ENCODE data around the gene DLG2.
"Not testable (repeated sequence)": the region's sequence is repeated elsewhere in the genome, so short reads cannot be mapped to it uniquely, and the experiment has no call there.

The DLG2 gene

GRCh38 chr11:83467837-83468236 is 2159.3 kb downstream of the DLG2 start:
- no peaks in the 10 kb centered on the region for H3K9me3 ChIP-seq (ENCODE audit: control insufficient read depth, insufficient read depth, low read depth, low read length)
- H3K27ac ChIP-seq (ENCODE audit: low read depth, low read length): no peak overlapping the region
- H3K4me3 ChIP-seq (ENCODE audit: low read depth, low read length): no peak overlapping the region
- H3K36me3 ChIP-seq (ENCODE audit: control insufficient read depth, insufficient read depth, low read length): no peaks in the 10 kb centered on the region
- H3K4me1 ChIP-seq (ENCODE audit: control insufficient read depth, insufficient read depth, low read length): no peaks in the 10 kb centered on the region
- H3K9ac ChIP-seq (ENCODE audit: low read length): no peak overlapping the region
- no peaks in the 10 kb centered on the region for H3K27me3 ChIP-seq (ENCODE audit: control insufficient read depth, insufficient read depth, low read length)

DNA sequence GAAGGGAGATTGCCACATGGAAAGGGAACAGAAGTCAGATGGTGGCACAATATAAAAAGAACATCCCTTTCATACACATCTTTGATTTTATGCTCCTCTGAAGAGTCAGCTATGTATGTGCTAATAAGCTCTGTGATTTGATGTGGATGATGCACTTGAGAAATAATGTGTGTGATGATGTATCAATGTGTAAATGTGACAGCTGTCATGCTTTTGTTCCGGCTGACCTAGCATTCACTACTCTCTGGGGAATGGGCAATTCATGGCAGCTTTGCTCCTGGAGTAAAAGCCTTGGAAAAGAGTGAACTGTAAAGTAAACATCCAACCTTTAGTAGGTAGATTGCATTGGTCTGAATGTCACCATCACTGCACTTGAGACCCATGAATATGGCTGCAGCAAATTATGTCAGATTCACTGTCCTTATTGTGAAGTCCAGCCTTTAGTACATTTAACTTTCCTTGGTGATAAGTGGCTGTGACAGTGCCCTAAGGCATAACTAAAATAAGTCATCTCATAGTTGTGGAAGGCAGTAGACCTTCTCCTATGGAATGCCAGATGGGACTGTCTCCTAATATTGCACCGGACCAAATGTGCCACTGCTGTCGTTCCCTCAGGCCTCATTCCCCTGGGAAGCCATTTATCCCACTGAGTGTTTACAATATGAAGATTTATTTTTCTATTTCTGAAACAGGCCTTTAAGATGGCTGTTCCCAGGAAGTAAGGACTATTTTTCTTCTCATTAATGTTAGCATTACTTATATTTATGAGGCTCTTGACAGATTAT is 2162.8 kb downstream of the DLG2 start:
- no peak overlapping the region for H3K9ac ChIP-seq (ENCODE audit: low read length)
- no peak overlapping the region for H3K27ac ChIP-seq (ENCODE audit: low read depth, low read length)
- no peaks in the 10 kb centered on the region for H3K4me1 ChIP-seq (ENCODE audit: control insufficient read depth, insufficient read depth, low read length)
- H3K4me3 ChIP-seq (ENCODE audit: low read depth, low read length): no peak overlapping the region
- H3K27me3 ChIP-seq (ENCODE audit: control insufficient read depth, insufficient read depth, low read length): no peaks in the 10 kb centered on the region
- H3K36me3 ChIP-seq (ENCODE audit: control insufficient read depth, insufficient read depth, low read length): no peaks in the 10 kb centered on the region
- H3K9me3 ChIP-seq (ENCODE audit: control insufficient read depth, insufficient read depth, low read depth, low read length): no peaks in the 10 kb centered on the region

- Histone ChIP-seq H3K4me1 (ENCODE audit: control insufficient read depth, insufficient read depth, low read length) (peaks cover 9% of the 10 kb centered on the region; the same call in 1 of the 2 replicates), H3K36me3 (ENCODE audit: control insufficient read depth, insufficient read depth, low read length) (no peaks in the 10 kb centered on the region), H3K27ac (ENCODE audit: low read depth, low read length) (no peak overlapping the region), H3K27me3 (ENCODE audit: control insufficient read depth, insufficient read depth, low read length) (no peaks in the 10 kb centered on the region), H3K4me3 (ENCODE audit: low read depth, low read length) (no peak overlapping the region), H3K9me3 (ENCODE audit: control insufficient read depth, insufficient read depth, low read depth, low read length) (no peaks in the 10 kb centered on the region), H3K9ac (ENCODE audit: low read length) (no peak overlapping the region)
These were observed 2167.3 kb downstream of the DLG2 start for GRCh38 chr11:83459798-83460197.

- no peak overlapping the region for H3K9ac ChIP-seq (ENCODE audit: low read length)
- H3K4me1 ChIP-seq (ENCODE audit: control insufficient read depth, insufficient read depth, low read length): peaks cover 9% of the 10 kb centered on the region; the same call in 1 of the 2 replicates
- no peak overlapping the region for H3K27ac ChIP-seq (ENCODE audit: low read depth, low read length)
- H3K27me3 ChIP-seq (ENCODE audit: control insufficient read depth, insufficient read depth, low read length): no peaks in the 10 kb centered on the region
- no peaks in the 10 kb centered on the region for H3K9me3 ChIP-seq (ENCODE audit: control insufficient read depth, insufficient read depth, low read depth, low read length)
- no peak overlapping the region for H3K4me3 ChIP-seq (ENCODE audit: low read depth, low read length)
- H3K36me3 ChIP-seq (ENCODE audit: control insufficient read depth, insufficient read depth, low read length): no peaks in the 10 kb centered on the region
These were observed 2170.6 kb downstream of the DLG2 start for GRCh38 chr11:83456566-83456965.

- H3K36me3 ChIP-seq (ENCODE audit: control insufficient read depth, insufficient read depth, low read length): no peaks in the 10 kb centered on the region
- no peak overlapping the region for H3K27ac ChIP-seq (ENCODE audit: low read depth, low read length)
- H3K4me1 ChIP-seq (ENCODE audit: control insufficient read depth, insufficient read depth, low read length): peaks cover 9% of the 10 kb centered on the region; the same call in 1 of the 2 replicates
- H3K4me3 ChIP-seq (ENCODE audit: low read depth, low read length): no peak overlapping the region
- no peaks in the 10 kb centered on the region for H3K27me3 ChIP-seq (ENCODE audit: control insufficient read depth, insufficient read depth, low read length)
- no peaks in the 10 kb centered on the region for H3K9me3 ChIP-seq (ENCODE audit: control insufficient read depth, insufficient read depth, low read depth, low read length)
- H3K9ac ChIP-seq (ENCODE audit: low read length): no peak overlapping the region
These were observed 2171.1 kb downstream of the DLG2 start for GRCh38 chr11:83456075-83456474.

- Histone ChIP-seq H3K4me1 (ENCODE audit: control insufficient read depth, insufficient read depth, low read length) (peaks cover 9% of the 10 kb centered on the region; the same call in 1 of the 2 replicates), H3K4me3 (ENCODE audit: low read depth, low read length) (no peak overlapping the region), H3K36me3 (ENCODE audit: control insufficient read depth, insufficient read depth, low read length) (no peaks in the 10 kb centered on the region), H3K27me3 (ENCODE audit: control insufficient read depth, insufficient read depth, low read length) (no peaks in the 10 kb centered on the region), H3K9me3 (ENCODE audit: control insufficient read depth, insufficient read depth, low read depth, low read length) (no peaks in the 10 kb centered on the region), H3K27ac (ENCODE audit: low read depth, low read length) (no peak overlapping the region), H3K9ac (ENCODE audit: low read length) (no peak overlapping the region)
These were observed 2171.8 kb downstream of the DLG2 start for GRCh38 chr11:83455356-83455755.

DNA sequence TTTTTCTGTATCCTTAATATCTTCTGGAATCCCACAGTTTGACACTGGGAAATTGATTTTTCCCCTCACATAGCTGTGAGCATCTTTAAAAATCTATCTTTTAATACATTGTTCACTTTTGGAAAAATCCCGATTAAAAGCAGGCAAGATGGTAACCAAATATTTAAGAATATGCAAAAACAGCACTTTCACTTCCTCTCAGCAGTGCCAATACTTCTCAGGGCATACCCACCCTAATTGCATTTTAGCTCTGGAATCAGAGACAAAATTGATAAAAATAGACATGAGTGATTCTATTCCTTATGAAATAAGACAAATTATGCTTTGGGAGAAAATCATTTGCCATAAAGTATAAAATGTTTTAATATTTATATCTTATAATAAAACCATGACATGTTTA is 2172.5 kb downstream of the DLG2 start:
- Histone ChIP-seq H3K27me3 (ENCODE audit: control insufficient read depth, insufficient read depth, low read length) (no peaks in the 10 kb centered on the region), H3K4me1 (ENCODE audit: control insufficient read depth, insufficient read depth, low read length) (peaks cover 9% of the 10 kb centered on the region; the same call in 1 of the 2 replicates), H3K4me3 (ENCODE audit: low read depth, low read length) (no peak overlapping the region), H3K27ac (ENCODE audit: low read depth, low read length) (no peak overlapping the region), H3K9me3 (ENCODE audit: control insufficient read depth, insufficient read depth, low read depth, low read length) (no peaks in the 10 kb centered on the region), H3K36me3 (ENCODE audit: control insufficient read depth, insufficient read depth, low read length) (no peaks in the 10 kb centered on the region), H3K9ac (ENCODE audit: low read length) (no peak overlapping the region)

DNA sequence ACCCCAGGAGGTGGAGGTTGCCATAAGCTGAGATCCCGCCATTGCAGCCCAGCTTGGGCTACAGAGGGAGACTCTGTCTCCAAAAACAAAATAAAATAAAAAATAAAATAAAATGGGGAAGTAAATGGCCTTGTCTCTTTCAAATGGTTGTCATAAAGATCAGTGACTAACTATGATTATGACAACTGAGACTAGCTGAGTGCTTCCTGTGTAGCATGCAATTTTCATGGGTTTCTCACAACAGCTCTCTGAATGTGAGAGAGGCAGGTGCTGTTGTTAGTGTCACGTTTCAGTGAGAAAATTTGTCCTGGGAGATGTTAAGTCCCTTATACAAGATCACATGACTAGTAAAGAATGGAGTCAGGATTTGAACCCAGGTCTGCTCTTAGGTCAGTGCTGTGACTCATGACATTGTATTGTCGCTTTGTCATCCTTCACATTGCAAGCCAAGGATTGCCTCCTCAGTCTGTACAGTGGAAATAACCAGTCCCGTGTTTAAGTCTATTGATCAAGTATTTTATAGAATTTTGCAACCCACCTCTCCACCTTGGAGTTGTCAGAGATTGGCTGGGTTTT is 2177.7 kb downstream of the DLG2 start:
- H3K4me1 ChIP-seq (ENCODE audit: control insufficient read depth, insufficient read depth, low read length): no peaks in the 10 kb centered on the region; the same call in 1 of the 2 replicates
- H3K4me3 ChIP-seq (ENCODE audit: low read depth, low read length): no peak overlapping the region
- peaks cover 9% of the 10 kb centered on the region; the same call in 1 of the 2 replicates for H3K9me3 ChIP-seq (ENCODE audit: control insufficient read depth, insufficient read depth, low read depth, low read length)
- H3K27me3 ChIP-seq (ENCODE audit: control insufficient read depth, insufficient read depth, low read length): no peaks in the 10 kb centered on the region
- no peaks in the 10 kb centered on the region for H3K36me3 ChIP-seq (ENCODE audit: control insufficient read depth, insufficient read depth, low read length)
- no peak overlapping the region for H3K27ac ChIP-seq (ENCODE audit: low read depth, low read length)
- no peak overlapping the region for H3K9ac ChIP-seq (ENCODE audit: low read length)

DNA sequence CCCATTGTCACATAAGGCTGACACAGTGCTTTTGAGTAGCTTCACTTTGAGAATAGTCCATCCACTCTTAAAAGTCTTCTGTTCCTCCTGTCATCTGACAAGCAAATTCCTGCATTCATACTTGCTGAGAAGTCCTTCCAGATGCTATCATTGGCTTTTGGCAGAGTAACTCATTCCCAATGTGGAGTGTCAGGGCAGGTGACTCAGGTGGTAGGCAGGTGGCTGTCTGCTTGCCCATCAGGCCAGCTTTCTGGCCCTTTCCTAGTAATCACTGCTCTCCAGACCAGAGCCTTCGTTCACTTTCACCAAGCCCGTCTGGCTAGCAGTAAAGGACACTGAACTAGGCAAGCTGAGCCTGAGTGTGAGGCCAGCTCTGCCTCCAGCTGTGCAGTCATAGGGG is 2178.5 kb downstream of the DLG2 start:
- no peak overlapping the region for H3K27ac ChIP-seq (ENCODE audit: low read depth, low read length)
- H3K4me1 ChIP-seq (ENCODE audit: control insufficient read depth, insufficient read depth, low read length): no peaks in the 10 kb centered on the region; the same call in 1 of the 2 replicates
- no peak overlapping the region for H3K9ac ChIP-seq (ENCODE audit: low read length)
- no peaks in the 10 kb centered on the region for H3K27me3 ChIP-seq (ENCODE audit: control insufficient read depth, insufficient read depth, low read length)
- H3K9me3 ChIP-seq (ENCODE audit: control insufficient read depth, insufficient read depth, low read depth, low read length): peaks cover 9% of the 10 kb centered on the region; the same call in 1 of the 2 replicates
- no peaks in the 10 kb centered on the region for H3K36me3 ChIP-seq (ENCODE audit: control insufficient read depth, insufficient read depth, low read length)
- H3K4me3 ChIP-seq (ENCODE audit: low read depth, low read length): no peak overlapping the region

DNA sequence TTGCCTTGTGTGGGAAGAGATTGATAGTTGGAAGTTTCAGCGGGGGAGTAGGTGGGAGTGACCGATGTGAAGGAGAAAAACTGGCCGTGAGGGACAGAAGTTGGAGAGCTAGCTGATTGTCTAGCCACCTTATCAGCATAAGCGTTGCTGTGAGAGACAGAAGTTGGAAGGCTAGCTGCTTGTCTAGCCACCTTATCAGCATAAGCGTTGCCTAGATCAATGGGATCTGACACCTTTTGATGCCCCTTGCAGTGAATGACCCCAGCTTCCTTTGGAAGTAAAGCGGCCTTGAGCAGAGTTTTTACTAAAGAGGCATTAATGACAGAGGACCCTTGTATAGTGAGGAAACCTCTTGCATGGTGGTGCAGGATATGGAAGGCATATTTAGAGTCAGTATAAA is 2183.3 kb downstream of the DLG2 start:
- H3K9ac ChIP-seq (ENCODE audit: low read length); H3K4me1 ChIP-seq (ENCODE audit: control insufficient read depth, insufficient read depth, low read length); H3K4me3 ChIP-seq (ENCODE audit: low read depth, low read length); H3K27ac ChIP-seq (ENCODE audit: low read depth, low read length); H3K9me3 ChIP-seq (ENCODE audit: control insufficient read depth, insufficient read depth, low read depth, low read length); H3K27me3 ChIP-seq (ENCODE audit: control insufficient read depth, insufficient read depth, low read length); H3K36me3 ChIP-seq (ENCODE audit: control insufficient read depth, insufficient read depth, low read length): not testable (repeated sequence)

GRCh38 chr11:83441601-83442000 is 2185.5 kb downstream of the DLG2 start:
- H3K4me3 ChIP-seq (ENCODE audit: low read depth, low read length): no peak overlapping the region
- no peaks in the 10 kb centered on the region for H3K9me3 ChIP-seq (ENCODE audit: control insufficient read depth, insufficient read depth, low read depth, low read length)
- H3K27ac ChIP-seq (ENCODE audit: low read depth, low read length): no peak overlapping the region
- peaks cover 4% of the 10 kb centered on the region; the same call in 1 of the 2 replicates for H3K4me1 ChIP-seq (ENCODE audit: control insufficient read depth, insufficient read depth, low read length)
- no peaks in the 10 kb centered on the region for H3K36me3 ChIP-seq (ENCODE audit: control insufficient read depth, insufficient read depth, low read length)
- no peaks in the 10 kb centered on the region for H3K27me3 ChIP-seq (ENCODE audit: control insufficient read depth, insufficient read depth, low read length)
- no peak overlapping the region for H3K9ac ChIP-seq (ENCODE audit: low read length)

All from HUES6 (cell line).